Stomach (tissue), 4 donors: Measurements from ENCODE around the gene LAYN.

Source experiments
- POLR2A ChIP-seq, 4 donors: fragments of 450-650 bp; IDR thresholded peaks; one replicate each; pipeline ENCODE4 v1.6.1; 2016; ENCODE audit warnings: antibody characterized with exemption in 4 of 4, control low read depth in 2 of 4, mild to moderate bottlenecking in 1 of 4, moderate library complexity in 1 of 4
- TF ChIP-seq, protein P1 (sequence below), 7 experiments: fragments of 450-650 bp in 4 of 7; fragments of 200-600 bp in 3 of 7; sonication (generic) in 3 of 7; IDR thresholded peaks; one replicate each; pipeline ENCODE4 v1.5.1; 2016 to 2019; ENCODE audit warnings: antibody characterized with exemption in 7 of 7, control low read depth in 2 of 7, mild to moderate bottlenecking in 1 of 7

DNA sequence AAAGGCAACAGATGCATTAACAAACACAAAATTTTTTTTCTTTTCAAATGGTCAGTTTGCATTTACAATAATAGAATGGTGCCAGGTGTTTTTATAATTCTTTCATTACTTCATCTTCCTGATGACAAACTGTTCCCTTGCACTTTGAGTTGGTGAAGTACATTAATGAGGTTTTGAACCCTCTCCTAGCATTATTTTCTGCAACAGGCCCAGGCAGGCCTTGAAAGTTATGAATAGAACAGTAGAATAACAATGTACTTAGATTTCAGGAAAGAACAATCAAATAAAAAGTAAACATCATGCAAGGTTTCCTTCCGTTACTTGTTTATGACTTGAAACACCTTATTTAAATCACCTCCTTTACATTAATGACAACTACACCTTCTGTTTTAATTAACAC is 37.9 kb upstream of the LAYN start:
- TF ChIP-seq POLR2A (IDR thresholded peaks at IDR 0.05) = no peak
- TF ChIP-seq, protein P1, sequence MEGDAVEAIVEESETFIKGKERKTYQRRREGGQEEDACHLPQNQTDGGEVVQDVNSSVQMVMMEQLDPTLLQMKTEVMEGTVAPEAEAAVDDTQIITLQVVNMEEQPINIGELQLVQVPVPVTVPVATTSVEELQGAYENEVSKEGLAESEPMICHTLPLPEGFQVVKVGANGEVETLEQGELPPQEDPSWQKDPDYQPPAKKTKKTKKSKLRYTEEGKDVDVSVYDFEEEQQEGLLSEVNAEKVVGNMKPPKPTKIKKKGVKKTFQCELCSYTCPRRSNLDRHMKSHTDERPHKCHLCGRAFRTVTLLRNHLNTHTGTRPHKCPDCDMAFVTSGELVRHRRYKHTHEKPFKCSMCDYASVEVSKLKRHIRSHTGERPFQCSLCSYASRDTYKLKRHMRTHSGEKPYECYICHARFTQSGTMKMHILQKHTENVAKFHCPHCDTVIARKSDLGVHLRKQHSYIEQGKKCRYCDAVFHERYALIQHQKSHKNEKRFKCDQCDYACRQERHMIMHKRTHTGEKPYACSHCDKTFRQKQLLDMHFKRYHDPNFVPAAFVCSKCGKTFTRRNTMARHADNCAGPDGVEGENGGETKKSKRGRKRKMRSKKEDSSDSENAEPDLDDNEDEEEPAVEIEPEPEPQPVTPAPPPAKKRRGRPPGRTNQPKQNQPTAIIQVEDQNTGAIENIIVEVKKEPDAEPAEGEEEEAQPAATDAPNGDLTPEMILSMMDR (IDR thresholded peaks at IDR 0.05) = no peak
